ENCODE results near the gene TFAP2A.

Gene TFAP2A

GRCh38 chr6:10398446-10399218 is 16.2 kb downstream of the TFAP2A start:
- no peak for DNase-seq

GRCh38 chr6:10397756-10398445 is 17.0 kb downstream of the TFAP2A start:
- DNase-seq = no peak

GRCh38 chr6:10396785-10397184 is 18.1 kb downstream of the TFAP2A start:
- DNase-seq = no peak

- no peak for DNase-seq
Measured at GRCh38 chr6:10395704-10396546, 18.9 kb downstream of the TFAP2A start.

- no peak for DNase-seq
Measured at GRCh38 chr6:10395171-10395703, 19.6 kb downstream of the TFAP2A start.

- no peak for DNase-seq
Measured at GRCh38 chr6:10393544-10394225, 21.2 kb downstream of the TFAP2A start.

GRCh38 chr6:10391799-10392198 is 23.1 kb downstream of the TFAP2A start:
- no peak for DNase-seq

GRCh38 chr6:10391299-10391630 is 23.6 kb downstream of the TFAP2A start:
- DNase-seq = no peak

- no peak for DNase-seq
Measured at GRCh38 chr6:10390495-10391298, 24.2 kb downstream of the TFAP2A start.

GRCh38 chr6:10389739-10390494 is 25.0 kb downstream of the TFAP2A start:
- DNase-seq = no peak

GRCh38 chr6:10386756-10387654 is 27.9 kb downstream of the TFAP2A start:
- DNase-seq = no peak

- no peak for DNase-seq
Measured at GRCh38 chr6:10386220-10386619, 28.7 kb downstream of the TFAP2A start.

GRCh38 chr6:10385524-10386132 is 29.2 kb downstream of the TFAP2A start:
- DNase-seq = no peak

GRCh38 chr6:10384610-10385523 is 30.0 kb downstream of the TFAP2A start:
- DNase-seq = no peak

- DNase-seq = no peak
Measured at GRCh38 chr6:10384091-10384609, 30.7 kb downstream of the TFAP2A start.

GRCh38 chr6:10383331-10384090 is 31.4 kb downstream of the TFAP2A start:
- no peak for DNase-seq

GRCh38 chr6:10382728-10383330 is 32.0 kb downstream of the TFAP2A start:
- DNase-seq = no peak
